H1 (cell line): Measurements from ENCODE around the gene FYB2. TPM values are rescaled to one million over a fixed set of nuclear protein-coding genes. Genes with fewer than 3 reads are reported as not detected.

ENCODE experiments used
- CTCF ChIA-PET: fragments of 300-600 bp; sonication (Branson Sonifier 250); formaldehyde crosslinking; loops from one replicate; lab custom pipeline; 2021; ENCODE audit not compliant: partially characterized antibody; lab: Charles Lee
- POLR2A ChIA-PET: fragments of 300-600 bp; sonication (Branson Sonifier 250); formaldehyde crosslinking; loops from one replicate; lab custom pipeline; 2021; ENCODE audit warnings: inconsistent platforms; ENCODE audit not compliant: partially characterized antibody; lab: Charles Lee
- DNase-seq, 2 experiments: peaks; one replicate each; pipeline versions ENCODE4 v3.0.0 to v3.0.0-alpha.2; 2010 to 2022; ENCODE audit warnings: low spot score in 2 of 2, low read depth in 1 of 2, mixed read lengths in 1 of 2
- FAIRE-seq: peaks from 2 replicates; lab custom pipeline; 2011; peaks lifted over from hg19 to GRCh38; lab: Jason Lieb, UNC
- H2AFZ ChIP-seq: 2 replicates; pipeline ENCODE4 v1.8.1; 2012; ENCODE audit warnings: low read length, inconsistent platforms
- H2AK5ac ChIP-seq: 2 replicates; pipeline ENCODE4 v1.6.1; 2013; ENCODE audit warnings: low read depth, low read length
- H2BK120ac ChIP-seq: replicated peaks from 2 replicates; pipeline ENCODE3; 2013; ENCODE audit warnings: low read depth, low read length, inconsistent platforms
- H2BK12ac ChIP-seq: 2 replicates; pipeline ENCODE4 v1.6.1; 2013; ENCODE audit warnings: low read depth, low read length
- H2BK15ac ChIP-seq: 2 replicates; pipeline ENCODE4 v1.6.1; 2013; ENCODE audit warnings: low read length
- H2BK20ac ChIP-seq: 2 replicates; pipeline ENCODE4 v1.6.1; 2013; ENCODE audit warnings: low read length
- H2BK5ac ChIP-seq: 2 replicates; pipeline ENCODE4 v1.6.1; 2013; ENCODE audit warnings: low read depth, low read length
- H3K14ac ChIP-seq: 2 replicates; pipeline ENCODE4 v1.6.1; 2013; ENCODE audit warnings: inconsistent platforms; ENCODE audit not compliant: insufficient read length
- H3K18ac ChIP-seq: 2 replicates; pipeline ENCODE4 v1.6.1; 2013; ENCODE audit warnings: low read length; ENCODE audit errors: extremely low read depth
- H3K23ac ChIP-seq: 2 replicates; pipeline ENCODE4 v1.6.1; 2013; ENCODE audit warnings: inconsistent platforms; ENCODE audit not compliant: insufficient read length
- H3K23me2 ChIP-seq: 2 replicates; pipeline ENCODE4 v1.6.1; 2013; ENCODE audit warnings: low read depth, low read length
- H3K27ac ChIP-seq: 2 replicates; pipeline ENCODE4 v1.6.1; 2011; ENCODE audit warnings: low read depth, low read length, inconsistent platforms
- H3K27me3 ChIP-seq, 4 experiments: replicated peaks in 1 of 4; 1 replicate in 1 of 4; 2 replicates in 3 of 4; pipeline versions ENCODE4 v1.6.1 to v1.8.1; 2011 to 2013; ENCODE audit warnings: low read length in 3 of 4, mild to moderate bottlenecking in 3 of 4, inconsistent platforms in 2 of 4, mixed read lengths in 2 of 4, moderate library complexity in 1 of 4; ENCODE audit not compliant: control insufficient read depth in 3 of 4, insufficient read depth in 3 of 4; ENCODE audit errors: extremely low read depth in 1 of 4
- H3K36me3 ChIP-seq, 4 experiments: 2 replicates each; pipeline versions ENCODE4 v1.6.1 to v1.8.1; 2011 to 2013; ENCODE audit warnings: mild to moderate bottlenecking in 4 of 4, low read length in 3 of 4, moderate library complexity in 2 of 4, control low read depth in 1 of 4, inconsistent platforms in 1 of 4; ENCODE audit not compliant: insufficient read depth in 4 of 4, control insufficient read depth in 2 of 4
- H3K4ac ChIP-seq: replicated peaks from 2 replicates; pipeline ENCODE3; 2013; ENCODE audit warnings: low read length, low read depth, mixed read lengths, inconsistent platforms; ENCODE audit not compliant: insufficient read length
- H3K4me1 ChIP-seq, 4 experiments: replicated peaks in 1 of 4; 1 replicate in 1 of 4; 2 replicates in 3 of 4; pipeline versions ENCODE4 v1.6.1 to v1.8.1; 2011 to 2013; ENCODE audit warnings: low read length in 3 of 4, inconsistent platforms in 2 of 4, mixed read lengths in 1 of 4; ENCODE audit not compliant: insufficient read depth in 4 of 4, control insufficient read depth in 3 of 4
- H3K4me2 ChIP-seq, 2 experiments: 2 replicates each; pipeline versions ENCODE4 v1.6.1 to v1.8.1; 2011 to 2013; ENCODE audit warnings: low read depth in 2 of 2, low read length in 2 of 2, control low read depth in 1 of 2, inconsistent platforms in 1 of 2, mild to moderate bottlenecking in 1 of 2; ENCODE audit not compliant: insufficient read depth in 1 of 2
- H3K4me3 ChIP-seq, 4 experiments: fragments of 200-600, 300-600 bp in 1 of 4; sonication (generic), shearing (Covaris generic), sonication (Bioruptor Twin) in 1 of 4; 2 replicates each; pipeline versions ENCODE4 v1.5.1 to v1.8.1; 2011 to 2016; ENCODE audit warnings: low read length in 4 of 4, low read depth in 3 of 4, control low read depth in 2 of 4, inconsistent platforms in 2 of 4, mild to moderate bottlenecking in 2 of 4, mixed read lengths in 1 of 4, moderate library complexity in 1 of 4; ENCODE audit not compliant: insufficient read depth in 2 of 4; ENCODE audit errors: extremely low read depth in 1 of 4
- H3K56ac ChIP-seq: replicated peaks from 2 replicates; pipeline ENCODE3; 2013; ENCODE audit warnings: low read depth, mild to moderate bottlenecking, mixed read lengths, low read length, inconsistent platforms; ENCODE audit not compliant: insufficient read length
- H3K79me1 ChIP-seq: 2 replicates; pipeline ENCODE4 v1.6.1; 2013; ENCODE audit warnings: low read depth, low read length, control low read depth
- H3K79me2 ChIP-seq, 2 experiments: 2 replicates each; pipeline versions ENCODE4 v1.6.1 to v1.8.1; 2012 to 2013; ENCODE audit warnings: low read length in 2 of 2, mild to moderate bottlenecking in 2 of 2, inconsistent platforms in 1 of 2; ENCODE audit not compliant: insufficient read depth in 2 of 2, control insufficient read depth in 1 of 2
- H3K9ac ChIP-seq, 4 experiments: replicated peaks in 1 of 4; 1 replicate in 1 of 4; 2 replicates in 3 of 4; pipeline versions ENCODE4 v1.6.1 to v1.8.1; 2011 to 2013; ENCODE audit warnings: low read depth in 3 of 4, low read length in 3 of 4, control low read depth in 2 of 4, mild to moderate bottlenecking in 2 of 4, moderate library complexity in 2 of 4, inconsistent platforms in 1 of 4; ENCODE audit errors: extremely low read depth in 1 of 4
- H3K9me3 ChIP-seq, 2 experiments: 2 replicates each; pipeline versions ENCODE4 v1.6.1 to v1.8.1; 2012 to 2013; ENCODE audit warnings: mild to moderate bottlenecking in 2 of 2, moderate library complexity in 2 of 2, control low read depth in 1 of 2, inconsistent platforms in 1 of 2, low read depth in 1 of 2, low read length in 1 of 2, mixed read lengths in 1 of 2; ENCODE audit not compliant: insufficient read depth in 2 of 2
- H4K20me1 ChIP-seq, 2 experiments: replicated peaks in 1 of 2; 2 replicates each; pipeline versions ENCODE3 to v1.8.1; 2011 to 2013; ENCODE audit warnings: inconsistent platforms in 2 of 2, low read length in 2 of 2, mild to moderate bottlenecking in 1 of 2; ENCODE audit not compliant: insufficient read depth in 2 of 2, control insufficient read depth in 1 of 2
- H4K5ac ChIP-seq: 2 replicates; pipeline ENCODE4 v1.6.1; 2013; ENCODE audit warnings: low read length, low read depth, mixed read lengths, inconsistent platforms; ENCODE audit not compliant: insufficient read length
- H4K8ac ChIP-seq: 2 replicates; pipeline ENCODE4 v1.8.0; 2013; ENCODE audit warnings: mild to moderate bottlenecking, moderate library complexity, low read length, inconsistent platforms; ENCODE audit not compliant: insufficient read depth; ENCODE audit errors: extremely low read depth
- H4K91ac ChIP-seq: replicated peaks from 2 replicates; pipeline ENCODE3; 2013; ENCODE audit warnings: low read length, mixed read lengths, inconsistent platforms; ENCODE audit not compliant: insufficient read length
- BACH1 ChIP-seq: IDR thresholded peaks from 2 replicates; pipeline ENCODE4 v1.6.1; 2012; ENCODE audit warnings: low read length, improper control_type of control experiment
- BRCA1 ChIP-seq: IDR thresholded peaks from 2 replicates; pipeline ENCODE4 v1.6.1; 2012; ENCODE audit warnings: low read depth, low read length, improper control_type of control experiment
- CEBPB ChIP-seq: IDR thresholded peaks from 2 replicates; pipeline ENCODE4 v1.6.1; 2012; ENCODE audit warnings: low read depth, low read length
- JUN ChIP-seq: IDR thresholded peaks from 2 replicates; pipeline ENCODE4 v1.6.1; 2011; ENCODE audit warnings: low read depth, mild to moderate bottlenecking, improper control_type of control experiment, low read length
- KDM4A ChIP-seq: IDR thresholded peaks from one replicate; pipeline ENCODE4 v1.7.1; 2012; ENCODE audit warnings: low read depth, mild to moderate bottlenecking, moderate library complexity, low read length, inconsistent platforms; ENCODE audit not compliant: severe bottlenecking
- SP1 ChIP-seq: IDR thresholded peaks from 2 replicates; pipeline ENCODE4 v1.6.1; 2011; ENCODE audit warnings: low read depth, low read length
- TEAD4 ChIP-seq: IDR thresholded peaks from 2 replicates; pipeline ENCODE4 v1.6.1; 2012; ENCODE audit warnings: low read depth, low read length, inconsistent platforms, mixed read lengths
- YY1 ChIP-seq: IDR thresholded peaks from 2 replicates; pipeline ENCODE4 v1.6.1; 2011; ENCODE audit warnings: low read depth, mild to moderate bottlenecking, low read length
- WGBS, 2 experiments: shearing (Covaris generic) in 1 of 2; methylation state at CpG; one replicate each; pipeline versions ENCODE4 v1.1.6 to v1.1.7; 2013 to 2015; ENCODE audit warnings: low lambda C conversion rate in 2 of 2, mixed read lengths in 2 of 2, inconsistent platforms in 1 of 2, low coverage in 1 of 2, missing lambda C conversion rate in 1 of 2; ENCODE audit not compliant: insufficient replicate concordance in 2 of 2, insufficient coverage in 1 of 2, insufficient read length in 1 of 2; ENCODE audit errors: extremely low coverage in 1 of 2, missing lambda C conversion rate in 1 of 2; 5-methylcytosine and 5-hydroxymethylcytosine counted together
- polyA plus RNA-seq, 7 experiments: library from polyadenylated mRNA; depleted of rRNA in 3 of 7; stranded (reverse) in 5 of 7; unstranded in 2 of 7; fragments of >200 nt in 5 of 7; fragments of 200-250 nt in 2 of 7; gene quantifications; 1 replicate in 5 of 7; 2 replicates in 1 of 7; 4 replicates in 1 of 7; pipeline versions ENCODE4 v1.2.1 to v1.2.3, GENCODE V29; 2011 to 2013; ENCODE audit warnings: missing spikeins in 2 of 7, mixed read lengths in 2 of 7
- total RNA-seq: library from RNA; stranded (reverse); fragmentation: NEBNext Ultra II Directional; extraction: Animal tissue kit (Norgen Biotek cat#: 25700); gene quantifications from 2 replicates; pipeline ENCODE4 v1.2.1, GENCODE V29; 2021
- TF ChIP-seq, protein P1 (sequence below), 3 experiments: IDR thresholded peaks; 1 replicate in 2 of 3; 2 replicates in 1 of 3; pipeline versions ENCODE4 v1.5.1 to v1.6.1; 2011; ENCODE audit warnings: low read length in 3 of 3, mild to moderate bottlenecking in 3 of 3, inconsistent platforms in 2 of 3, low read depth in 1 of 3, moderate library complexity in 1 of 3; ENCODE audit not compliant: insufficient read depth in 1 of 3; ENCODE audit errors: control extremely low read depth in 1 of 3
- TF ChIP-seq, protein P2 (sequence below): IDR thresholded peaks from 2 replicates; pipeline ENCODE4 v1.6.1; 2011; ENCODE audit warnings: low read depth, mild to moderate bottlenecking, low read length; ENCODE audit not compliant: insufficient read depth

Gene FYB2
- total and polyA plus RNA-seq, 2 of the 8 experiments (the other 6 are each of a cell fraction or from before 2014, with no cell fraction given), result 0.11 to 0.17 TPM

DNA sequence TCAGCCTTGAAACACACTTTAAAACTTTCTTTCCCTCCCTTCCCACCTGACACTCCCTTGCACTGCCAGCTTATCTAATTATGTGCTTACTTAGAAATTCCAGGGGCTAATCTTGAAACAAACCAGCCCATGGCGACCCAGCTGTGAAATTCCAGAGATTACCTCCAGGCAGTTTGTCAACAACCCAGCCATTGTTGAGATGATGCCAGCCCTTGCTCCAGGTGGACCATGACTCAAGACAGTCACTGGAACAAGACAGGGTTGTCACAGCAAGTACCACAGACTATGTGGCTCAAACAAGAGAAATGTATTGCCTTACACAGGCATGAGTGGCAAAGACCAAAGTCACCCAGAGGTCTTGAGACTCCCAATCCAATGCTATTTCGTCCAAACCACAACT, 7.9 kb downstream of the FYB2 start:
- FAIRE-seq (peak; percentile 50), DNase-seq (no peak)
- no peak overlapping the region for H3K4me3 ChIP-seq

More for the DNA sequence above, 7.9 kb downstream of the FYB2 start:
- H3K4ac ChIP-seq, result no peak overlapping the region
- H3K79me2 ChIP-seq, result no peaks in the 10 kb centered on the region
- POLR2A ChIA-PET, result no interaction called here
- no peak overlapping the region for H3K14ac ChIP-seq
- TF ChIP-seq BACH1 (no peak), KDM4A (no peak), YY1 (0 out of 2 replicates have a peak, but pooled peaks have one; percentile 12), JUN (no peak), SP1 (no peak), CEBPB (no peak), BRCA1 (no peak), TEAD4 (peak; percentile 58; the same call in 1 of the 2 replicates)
- TF ChIP-seq, protein P1, sequence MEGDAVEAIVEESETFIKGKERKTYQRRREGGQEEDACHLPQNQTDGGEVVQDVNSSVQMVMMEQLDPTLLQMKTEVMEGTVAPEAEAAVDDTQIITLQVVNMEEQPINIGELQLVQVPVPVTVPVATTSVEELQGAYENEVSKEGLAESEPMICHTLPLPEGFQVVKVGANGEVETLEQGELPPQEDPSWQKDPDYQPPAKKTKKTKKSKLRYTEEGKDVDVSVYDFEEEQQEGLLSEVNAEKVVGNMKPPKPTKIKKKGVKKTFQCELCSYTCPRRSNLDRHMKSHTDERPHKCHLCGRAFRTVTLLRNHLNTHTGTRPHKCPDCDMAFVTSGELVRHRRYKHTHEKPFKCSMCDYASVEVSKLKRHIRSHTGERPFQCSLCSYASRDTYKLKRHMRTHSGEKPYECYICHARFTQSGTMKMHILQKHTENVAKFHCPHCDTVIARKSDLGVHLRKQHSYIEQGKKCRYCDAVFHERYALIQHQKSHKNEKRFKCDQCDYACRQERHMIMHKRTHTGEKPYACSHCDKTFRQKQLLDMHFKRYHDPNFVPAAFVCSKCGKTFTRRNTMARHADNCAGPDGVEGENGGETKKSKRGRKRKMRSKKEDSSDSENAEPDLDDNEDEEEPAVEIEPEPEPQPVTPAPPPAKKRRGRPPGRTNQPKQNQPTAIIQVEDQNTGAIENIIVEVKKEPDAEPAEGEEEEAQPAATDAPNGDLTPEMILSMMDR (IDR thresholded peaks at IDR 0.05; ENCODE audit: control extremely low read depth in 1 of 3, insufficient read depth in 1 of 3, low read depth in 1 of 3, low read length in 3 of 3), result no peak
- TF ChIP-seq, protein P2, sequence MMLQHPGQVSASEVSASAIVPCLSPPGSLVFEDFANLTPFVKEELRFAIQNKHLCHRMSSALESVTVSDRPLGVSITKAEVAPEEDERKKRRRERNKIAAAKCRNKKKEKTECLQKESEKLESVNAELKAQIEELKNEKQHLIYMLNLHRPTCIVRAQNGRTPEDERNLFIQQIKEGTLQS, result no peak
- TF ChIP-seq, all 59 proteins: peak for 2
- Histone ChIP-seq H3K18ac (no peak overlapping the region), H2BK120ac (no peak overlapping the region), H3K23ac (no peak overlapping the region), H3K4me2 (no peak overlapping the region), H2BK20ac (no peak overlapping the region), H3K27ac (no peak overlapping the region), H4K91ac (no peak overlapping the region), H3K9ac (no peak overlapping the region), H4K8ac (no peak overlapping the region), H4K5ac (no peak overlapping the region), H3K27me3 (no peaks in the 10 kb centered on the region), H3K4me1 (no peaks in the 10 kb centered on the region), H3K56ac (no peak overlapping the region), H4K20me1 (no peaks in the 10 kb centered on the region), H2AK5ac (no peak overlapping the region), H3K9me3 (peaks cover 0 to 2% of the 10 kb centered on the region in 2 experiments; a peak in 1 of 4 replicates), H3K36me3 (no peaks in the 10 kb centered on the region), H2BK12ac (no peak overlapping the region), H3K23me2 (no peaks in the 10 kb centered on the region), H2BK15ac (no peak overlapping the region), H2AFZ (no peak overlapping the region), H2BK5ac (no peak overlapping the region), H3K79me1 (no peaks in the 10 kb centered on the region)
- 83% methylated on average over 2 of the region's 2 CpGs; no CpG with 5 or more reads in 1 of the 2 experiments for WGBS, 2 experiments
- CTCF ChIA-PET, result interaction anchor here (1.0 to 2.7 kb wide), 3 partner anchors 10 to 53 kb away, joined by 4 to 10 read pairs (median 5); no protein-coding TSS in a partner anchor
